ENCODE measurements around the gene PLCB1. TPM values are rescaled to one million over a fixed set of nuclear protein-coding genes. Genes with fewer than 3 reads are reported as not detected.
A peak's percentile ranks its signal among the peaks of the same experiment; 100 is the strongest.

The PLCB1 gene
- total RNA-seq, 1 donor from 2014 or later: 6.3 TPM

DNA sequence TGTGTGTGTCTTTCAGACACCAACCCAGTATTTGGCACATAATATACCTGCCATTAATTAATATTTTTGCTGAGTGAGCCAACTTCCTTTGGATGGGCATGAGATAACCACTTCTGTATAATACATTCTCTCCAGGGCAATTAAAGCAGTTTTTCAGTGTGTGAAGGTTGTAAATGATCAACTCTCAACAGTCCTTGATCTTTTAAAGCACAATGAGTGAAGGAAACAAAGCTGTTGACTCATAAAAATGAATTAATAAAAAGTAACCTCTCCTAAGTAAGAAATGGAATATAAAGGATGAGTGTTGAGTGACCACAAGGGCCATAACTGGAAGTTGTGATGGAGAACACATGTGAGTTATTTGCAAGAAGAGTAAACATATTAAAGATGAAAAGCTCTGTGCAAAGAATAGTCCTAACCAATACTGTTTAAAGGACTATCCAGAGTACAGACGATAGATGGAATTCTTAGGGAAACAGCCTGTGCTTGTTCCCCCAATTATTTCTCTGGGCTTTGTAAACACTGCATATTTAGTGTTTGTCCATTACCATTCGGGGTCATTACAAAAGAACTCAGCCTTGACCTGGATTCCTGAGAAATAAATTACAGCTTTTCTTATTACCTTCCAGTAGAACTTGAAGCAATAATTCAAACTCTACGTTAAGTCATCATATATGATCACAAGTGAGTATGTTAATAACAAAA, 446.2 kb downstream of the PLCB1 start:
- Histone ChIP-seq H3K27me3 (ENCODE audit: low read depth) (no peaks in the 10 kb centered on the region), H3K4me3 (no peak overlapping the region), H3K36me3 (no peaks in the 10 kb centered on the region), H3K9me3 (no peaks in the 10 kb centered on the region), H3K4me1 (no peaks in the 10 kb centered on the region), H3K27ac (no peak overlapping the region)
- intact Hi-C loops (cut with DNase I): no loop called here
- TF ChIP-seq CTCF (IDR thresholded peaks at IDR 0.05): no peak
- DNase-seq (no peak), ATAC-seq (no peak)

DNA sequence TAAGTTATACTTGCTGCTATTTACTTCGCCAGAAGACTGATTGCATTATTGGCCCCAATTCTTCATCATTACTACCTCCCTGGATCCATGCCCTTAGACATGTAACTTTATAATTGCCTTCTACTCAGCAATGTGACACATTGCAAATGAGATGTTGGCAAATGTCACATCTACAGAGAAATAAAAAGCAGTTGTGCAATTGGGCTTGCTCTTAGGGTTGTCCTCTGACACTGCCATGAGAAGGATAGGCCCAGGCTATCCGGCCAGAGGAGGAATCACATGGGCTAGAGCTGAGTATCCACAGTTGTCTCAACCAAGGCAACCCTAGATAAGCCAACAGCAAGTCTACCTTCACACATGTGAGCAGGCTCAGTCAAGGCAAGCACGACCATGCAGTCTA, 447.0 kb downstream of the PLCB1 start:
- H3K27me3 ChIP-seq (ENCODE audit: low read depth): no peaks in the 10 kb centered on the region
- no peak for TF ChIP-seq CTCF (IDR thresholded peaks at IDR 0.05)
- ATAC-seq (no peak), DNase-seq (no peak)
- H3K9me3 ChIP-seq: no peaks in the 10 kb centered on the region
- H3K4me1 ChIP-seq: no peaks in the 10 kb centered on the region
- no peaks in the 10 kb centered on the region for H3K36me3 ChIP-seq
- intact Hi-C loops (cut with DNase I): no loop called here
- H3K27ac ChIP-seq: no peak overlapping the region
- H3K4me3 ChIP-seq: no peak overlapping the region

DNA sequence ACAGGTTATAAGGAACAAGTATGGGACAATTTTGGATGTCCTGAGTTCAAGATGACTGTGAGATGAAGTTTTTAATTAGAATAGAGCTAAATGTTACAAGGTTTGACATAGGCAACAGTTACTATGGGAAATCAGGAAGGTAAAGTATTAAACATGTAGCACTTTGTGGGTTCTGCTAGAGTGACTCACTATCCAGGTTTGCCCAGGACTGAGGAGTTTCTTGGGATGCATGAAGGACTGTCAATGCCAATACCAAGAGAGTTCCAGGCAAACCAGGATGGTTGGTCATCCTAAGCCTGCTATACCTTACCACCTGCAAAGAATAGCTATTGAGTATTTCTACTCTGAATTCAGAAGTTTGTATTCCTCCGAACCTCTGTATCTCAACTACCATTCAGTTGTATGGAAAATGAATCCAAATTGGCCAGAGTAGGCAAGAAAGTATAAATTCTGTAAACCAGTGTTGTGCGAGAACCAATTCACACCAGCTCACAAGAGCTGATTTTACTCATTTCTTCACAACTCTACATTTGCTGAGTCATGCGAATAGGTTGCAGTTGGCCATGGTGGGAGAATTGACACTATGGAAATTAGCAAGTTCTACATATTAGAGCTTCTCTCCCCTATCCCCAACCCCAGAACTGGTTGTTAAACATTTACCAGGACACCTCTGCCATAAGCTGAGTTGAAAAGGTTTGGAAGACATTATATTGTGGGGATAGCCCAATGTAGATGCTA, 449.5 kb downstream of the PLCB1 start:
- H3K4me3 ChIP-seq: no peak overlapping the region
- no peaks in the 10 kb centered on the region for H3K27me3 ChIP-seq (ENCODE audit: low read depth)
- H3K9me3 ChIP-seq: no peaks in the 10 kb centered on the region
- H3K36me3 ChIP-seq: no peaks in the 10 kb centered on the region
- no peak overlapping the region for H3K27ac ChIP-seq
- ATAC-seq (no peak), DNase-seq (no peak)
- intact Hi-C loops (cut with DNase I): no loop called here
- TF ChIP-seq CTCF (IDR thresholded peaks at IDR 0.05): no peak
- no peaks in the 10 kb centered on the region for H3K4me1 ChIP-seq

GRCh38 chr20:8583012-8583565, 451.0 kb downstream of the PLCB1 start:
- no peaks in the 10 kb centered on the region for H3K4me1 ChIP-seq
- ATAC-seq (no peak), DNase-seq (no peak)
- no peak overlapping the region for H3K27ac ChIP-seq
- H3K9me3 ChIP-seq: no peaks in the 10 kb centered on the region
- no peak overlapping the region for H3K4me3 ChIP-seq
- TF ChIP-seq CTCF (IDR thresholded peaks at IDR 0.05): no peak
- H3K27me3 ChIP-seq (ENCODE audit: low read depth): no peaks in the 10 kb centered on the region
- H3K36me3 ChIP-seq: no peaks in the 10 kb centered on the region
- intact Hi-C loops (cut with DNase I): no loop called here

GRCh38 chr20:8583566-8584043, 451.5 kb downstream of the PLCB1 start:
- no peak for DNase-seq
- Histone ChIP-seq H3K4me3 (no peak overlapping the region), H3K4me1 (no peaks in the 10 kb centered on the region), H3K36me3 (no peaks in the 10 kb centered on the region), H3K27ac (no peak overlapping the region), H3K9me3 (no peaks in the 10 kb centered on the region), H3K27me3 (ENCODE audit: low read depth) (no peaks in the 10 kb centered on the region)
- ATAC-seq: peak; percentile 48 to 79
- intact Hi-C loops (cut with DNase I): no loop called here
- TF ChIP-seq CTCF (IDR thresholded peaks at IDR 0.05): no peak
